GM12878 (cell line): ENCODE data around the gene TRIM6. TPM values are rescaled to one million over a fixed set of nuclear protein-coding genes. Genes with fewer than 3 reads are reported as not detected.

Experiments
- ATAC-seq: fragments of 200-7000 bp; cut with Tn5 transposase; 3 replicates; pipeline ENCODE4 v1.9.1; 2020; ENCODE audit warnings: mild to moderate bottlenecking, moderate library complexity
- BruUV-seq: library from RNA; stranded (reverse); fragments of 400-500 nt; replicated peaks from 2 replicates; lab custom pipeline; 2021; lab: Mats Ljungman, UMichigan
- CTCF ChIA-PET: fragments of 300-600 bp; sonication (Branson Sonifier 250); formaldehyde crosslinking; extraction: SDS; loops from one replicate; lab custom pipeline; 2021; ENCODE audit warnings: inconsistent platforms; lab: Yijun Ruan, JAX
- POLR2A ChIA-PET: fragments of 350-600 bp; formaldehyde crosslinking; extraction: SDS; loops from one replicate; lab custom pipeline; 2021; ENCODE audit warnings: inconsistent platforms; lab: Charles Lee
- RAD21 ChIA-PET: fragments of 300-600 bp; sonication (Branson Sonifier 250); formaldehyde crosslinking; loops from one replicate; lab custom pipeline; 2023; ENCODE audit warnings: antibody characterized with exemption; ENCODE audit not compliant: unreplicated experiment; lab: Charles Lee
- SMC1A ChIA-PET: fragments of 300-600 bp; sonication (Branson Sonifier 250); formaldehyde crosslinking; loops from one replicate; lab custom pipeline; 2023; ENCODE audit not compliant: unreplicated experiment, uncharacterized antibody; lab: Charles Lee
- DNase-seq: peaks from one replicate; pipeline ENCODE4 v3.0.0-alpha.2; 2011; ENCODE audit warnings: low read depth, low spot score
- FAIRE-seq: peaks from 3 replicates; lab custom pipeline; 2011; peaks lifted over from hg19 to GRCh38; lab: Jason Lieb, UNC
- H2AFZ ChIP-seq: 2 replicates; pipeline ENCODE4 v1.6.0; 2011; ENCODE audit warnings: low read depth, low read length, control low read depth; ENCODE audit not compliant: control insufficient read depth
- H3K27ac ChIP-seq: 2 replicates; pipeline ENCODE4 v1.5.1; 2011; ENCODE audit warnings: control low read depth; ENCODE audit not compliant: control insufficient read depth, insufficient read depth
- H3K27me3 ChIP-seq, 2 experiments: replicated peaks in 1 of 2; 2 replicates each; pipeline versions ENCODE4 v1.6.0 to v1.6.1; 2011; ENCODE audit warnings: low read length in 1 of 2; ENCODE audit not compliant: control insufficient read depth in 2 of 2, insufficient read depth in 2 of 2
- H3K36me3 ChIP-seq, 2 experiments: 2 replicates each; pipeline ENCODE4 v1.5.1; 2011; ENCODE audit warnings: low read length in 1 of 2; ENCODE audit not compliant: control insufficient read depth in 2 of 2, insufficient read depth in 2 of 2
- H3K4me1 ChIP-seq: 2 replicates; pipeline ENCODE4 v1.6.1; 2011; ENCODE audit warnings: mild to moderate bottlenecking, low read length, moderate library complexity, mixed read lengths; ENCODE audit not compliant: control insufficient read depth, insufficient read depth
- H3K4me2 ChIP-seq: 2 replicates; pipeline ENCODE4 v1.6.0; 2011; ENCODE audit warnings: control low read depth; ENCODE audit not compliant: control insufficient read depth, insufficient read depth
- H3K4me3 ChIP-seq: fragments of 200-600 bp; sonication (generic); 2 replicates; pipeline ENCODE4 v1.5.1; 2016
- H3K79me2 ChIP-seq: 2 replicates; pipeline ENCODE4 v1.6.0; 2011; ENCODE audit warnings: low read length; ENCODE audit not compliant: control insufficient read depth, insufficient read depth
- H3K9ac ChIP-seq: 2 replicates; pipeline ENCODE4 v1.8.0; 2011; ENCODE audit warnings: low read length, control low read depth, mixed read lengths; ENCODE audit not compliant: control insufficient read depth, insufficient read depth
- H3K9me3 ChIP-seq: replicated peaks from 3 replicates; pipeline ENCODE4 v1.5.1; 2011; ENCODE audit warnings: mild to moderate bottlenecking, low read length; ENCODE audit not compliant: control insufficient read depth, insufficient read depth
- H4K20me1 ChIP-seq: 2 replicates; pipeline ENCODE4 v1.6.0; 2011; ENCODE audit not compliant: control insufficient read depth, insufficient read depth
- NR2C1 ChIP-seq: fragments of 450-650 bp; IDR thresholded peaks from 2 replicates; pipeline ENCODE4 v1.6.1; 2017; ENCODE audit warnings: antibody characterized with exemption, mild to moderate bottlenecking, moderate library complexity
- RAD21 ChIP-seq: IDR thresholded peaks from 2 replicates; pipeline ENCODE4 v1.6.1; 2011; ENCODE audit warnings: mild to moderate bottlenecking, low read depth, low read length, moderate library complexity; ENCODE audit not compliant: insufficient read depth
- SMC3 ChIP-seq: IDR thresholded peaks from 2 replicates; pipeline ENCODE4 v1.6.1; 2011; ENCODE audit warnings: low read length, improper control_type of control experiment, borderline replicate concordance
- WGBS: methylation state at CpG from one replicate; pipeline ENCODE4 v1.1.6; 2016; ENCODE audit warnings: low lambda C conversion rate; ENCODE audit not compliant: insufficient replicate concordance, insufficient coverage; ENCODE audit errors: missing lambda C conversion rate; 5-methylcytosine and 5-hydroxymethylcytosine counted together
- in situ Hi-C: fragments of 300-500 bp; cut with MboI; formaldehyde crosslinking; loops from 9 replicates; pipeline ENCODE4 v1.14.3; 2018; ENCODE audit warnings: mixed read lengths
- intact Hi-C: fragments of 100-400 bp; cut with micrococcal nuclease; formaldehyde crosslinking; loops from one replicate; pipeline ENCODE4 v1.14.2; 2022; ENCODE audit not compliant: unreplicated experiment
- polyA plus RNA-seq, 11 experiments: library from polyadenylated mRNA; depleted of rRNA in 4 of 11; unstranded in 6 of 11; stranded (reverse) in 5 of 11; fragments of >200 nt; fragmentation: Nextera tagmentation in 4 of 11; fragmentation: Illumina TruSeq in 1 of 11; extraction: Ambion mirVana in 4 of 11; extraction: Trizol in 1 of 11; gene quantifications; 1 replicate in 1 of 11; 2 replicates in 10 of 11; pipeline versions ENCODE4 v1.2.1 to v1.2.3, GENCODE V29; 2011 to 2016; ENCODE audit warnings: inconsistent platforms in 2 of 11, missing spikeins in 2 of 11, low read depth in 1 of 11
- total RNA-seq, 4 experiments: library from RNA; depleted of rRNA in 3 of 4; stranded (reverse); fragments of >200 nt in 3 of 4; fragmentation: Illumina TruSeq in 1 of 4; extraction: Trizol in 1 of 4; gene quantifications; 2 replicates each; pipeline versions ENCODE4 v1.2.1 to v1.2.3, GENCODE V29; 2013 to 2021
- TF ChIP-seq, protein P1 (sequence below), 3 experiments: IDR thresholded peaks in 2 of 3; conservative IDR thresholded peaks in 1 of 3; 2 replicates each; pipeline ENCODE4 v1.5.1; 2011; ENCODE audit warnings: low read depth in 3 of 3, low read length in 3 of 3, mild to moderate bottlenecking in 3 of 3, control low read depth in 2 of 3, moderate library complexity in 2 of 3, inconsistent platforms in 1 of 3, mixed read lengths in 1 of 3; ENCODE audit not compliant: control insufficient read depth in 2 of 3, insufficient read depth in 1 of 3; ENCODE audit errors: extremely low read depth in 1 of 3

The TRIM6 gene
- total and polyA plus RNA-seq, 10 of the 15 experiments (the other 5 are each of a cell fraction or from before 2014, with no cell fraction given) = 1.4 to 6.8 (median 4.2) TPM

GRCh38 chr11:5605849-5606248 lies 9.4 kb downstream of the TRIM6 start:
- Histone ChIP-seq H4K20me1 (no peaks in the 10 kb centered on the region; the same call in 1 of the 2 replicates), H3K79me2 (no peaks in the 10 kb centered on the region), H3K9ac (no peak overlapping the region), H3K27ac (no peak overlapping the region), H3K4me3 (no peak overlapping the region), H3K9me3 (no peaks in the 10 kb centered on the region), H3K4me2 (no peak overlapping the region), H3K36me3 (peaks cover 0 to 2% of the 10 kb centered on the region in 2 experiments; a peak in 1 of 4 replicates), H3K4me1 (no peaks in the 10 kb centered on the region; the same call in 1 of the 2 replicates), H3K27me3 (no peaks in the 10 kb centered on the region), H2AFZ (no peak overlapping the region)
- ChIA-PET RAD21 (interaction anchor here (1.1 to 1.4 kb wide), 2 partner anchors 26 to 79 kb away, joined by 3 read pairs; partner anchors contain the start of gene TRIM5), POLR2A (interaction anchor here (1.2 kb wide), 1 partner anchor 72 kb away, joined by 4 read pairs; no protein-coding TSS in a partner anchor), SMC1A (interaction anchor here (0.9 to 2.1 kb wide), 11 partner anchors 21 to 285 kb away, joined by 3 to 14 read pairs (median 4); partner anchors contain the start of gene TRIM5), CTCF (interaction anchor here (0.8 to 1.4 kb wide), 7 partner anchors 9 to 285 kb away, joined by 3 to 6 read pairs (median 3); partner anchors contain the start of genes TRIM34, TRIM5 and TRIM6)
- in situ Hi-C loops = no loop called here
- ATAC-seq (peak; percentile 77), FAIRE-seq (no peak), DNase-seq (no peak)
- intact Hi-C loops = no loop called here
- WGBS = 29% methylated on average over 5 of the region's 5 CpGs
- TF ChIP-seq RAD21 = 0 out of 2 replicates have a peak, but pooled peaks have one; percentile 18
- peak; percentile 38; the same call in 1 of the 2 replicates for TF ChIP-seq SMC3
- TF ChIP-seq, protein P1, sequence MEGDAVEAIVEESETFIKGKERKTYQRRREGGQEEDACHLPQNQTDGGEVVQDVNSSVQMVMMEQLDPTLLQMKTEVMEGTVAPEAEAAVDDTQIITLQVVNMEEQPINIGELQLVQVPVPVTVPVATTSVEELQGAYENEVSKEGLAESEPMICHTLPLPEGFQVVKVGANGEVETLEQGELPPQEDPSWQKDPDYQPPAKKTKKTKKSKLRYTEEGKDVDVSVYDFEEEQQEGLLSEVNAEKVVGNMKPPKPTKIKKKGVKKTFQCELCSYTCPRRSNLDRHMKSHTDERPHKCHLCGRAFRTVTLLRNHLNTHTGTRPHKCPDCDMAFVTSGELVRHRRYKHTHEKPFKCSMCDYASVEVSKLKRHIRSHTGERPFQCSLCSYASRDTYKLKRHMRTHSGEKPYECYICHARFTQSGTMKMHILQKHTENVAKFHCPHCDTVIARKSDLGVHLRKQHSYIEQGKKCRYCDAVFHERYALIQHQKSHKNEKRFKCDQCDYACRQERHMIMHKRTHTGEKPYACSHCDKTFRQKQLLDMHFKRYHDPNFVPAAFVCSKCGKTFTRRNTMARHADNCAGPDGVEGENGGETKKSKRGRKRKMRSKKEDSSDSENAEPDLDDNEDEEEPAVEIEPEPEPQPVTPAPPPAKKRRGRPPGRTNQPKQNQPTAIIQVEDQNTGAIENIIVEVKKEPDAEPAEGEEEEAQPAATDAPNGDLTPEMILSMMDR (IDR thresholded peaks at IDR 0.05 in 2 of 3, conservative IDR thresholded peaks at IDR 0.05 in 1 of 3; ENCODE audit: control insufficient read depth in 2 of 3, extremely low read depth in 1 of 3, insufficient read depth in 1 of 3, low read depth in 3 of 3, low read length in 3 of 3) = peak; percentile 23 to 45 (median 32); a peak in 4 of 6 replicates
- TF ChIP-seq NR2C1 = no peak
- BruUV-seq = no TSS peak
